RWPE2 (cell line): ENCODE results near the gene ATP6V0D1.
A peak's percentile ranks its signal among the peaks of the same experiment; 100 is the strongest.

ENCODE experiments used
- ATAC-seq: fragments of 200-7000 bp; cut with Tn5 transposase; 3 replicates; pipeline ENCODE4 v1.9.1; 2021; ENCODE audit warnings: low read depth
- DNase-seq: peaks from one replicate; pipeline ENCODE4 v3.0.0-alpha.2; 2020; ENCODE audit warnings: low spot score
- H3K27ac ChIP-seq: fragments of 450-650 bp; 2 replicates; pipeline ENCODE4 v1.5.1; 2017; ENCODE audit warnings: mild to moderate bottlenecking; ENCODE audit not compliant: poor library complexity, severe bottlenecking
- H3K27me3 ChIP-seq: fragments of 250-450 bp; sonication (Bioruptor Pico); 2 replicates; pipeline ENCODE4 v1.5.1; 2021; ENCODE audit warnings: mild to moderate bottlenecking, moderate library complexity; ENCODE audit not compliant: insufficient read depth, poor library complexity, severe bottlenecking
- H3K36me3 ChIP-seq: fragments of 250-450 bp; sonication (Bioruptor Pico); 2 replicates; pipeline ENCODE4 v1.5.1; 2020; ENCODE audit warnings: low read depth, mild to moderate bottlenecking, moderate library complexity
- H3K4me1 ChIP-seq: fragments of 250-450 bp; sonication (Bioruptor Pico); 2 replicates; pipeline ENCODE4 v1.5.1; 2021; ENCODE audit warnings: mild to moderate bottlenecking, moderate library complexity; ENCODE audit not compliant: insufficient read depth, poor library complexity, severe bottlenecking
- H3K4me3 ChIP-seq: fragments of 250-450 bp; sonication (Bioruptor Pico); 2 replicates; pipeline ENCODE4 v1.5.1; 2021; ENCODE audit warnings: mild to moderate bottlenecking, moderate library complexity; ENCODE audit not compliant: severe bottlenecking
- H3K9me3 ChIP-seq: fragments of 250-450 bp; sonication (Bioruptor Pico); 2 replicates; pipeline ENCODE4 v1.5.1; 2021; ENCODE audit warnings: mild to moderate bottlenecking, moderate library complexity; ENCODE audit not compliant: severe bottlenecking
- TF ChIP-seq, protein P1 (sequence below): fragments of 450-650 bp; IDR thresholded peaks from one replicate; pipeline ENCODE4 v1.5.1; 2017; ENCODE audit warnings: mild to moderate bottlenecking, moderate library complexity; ENCODE audit not compliant: poor library complexity, severe bottlenecking

The ATP6V0D1 gene

DNA sequence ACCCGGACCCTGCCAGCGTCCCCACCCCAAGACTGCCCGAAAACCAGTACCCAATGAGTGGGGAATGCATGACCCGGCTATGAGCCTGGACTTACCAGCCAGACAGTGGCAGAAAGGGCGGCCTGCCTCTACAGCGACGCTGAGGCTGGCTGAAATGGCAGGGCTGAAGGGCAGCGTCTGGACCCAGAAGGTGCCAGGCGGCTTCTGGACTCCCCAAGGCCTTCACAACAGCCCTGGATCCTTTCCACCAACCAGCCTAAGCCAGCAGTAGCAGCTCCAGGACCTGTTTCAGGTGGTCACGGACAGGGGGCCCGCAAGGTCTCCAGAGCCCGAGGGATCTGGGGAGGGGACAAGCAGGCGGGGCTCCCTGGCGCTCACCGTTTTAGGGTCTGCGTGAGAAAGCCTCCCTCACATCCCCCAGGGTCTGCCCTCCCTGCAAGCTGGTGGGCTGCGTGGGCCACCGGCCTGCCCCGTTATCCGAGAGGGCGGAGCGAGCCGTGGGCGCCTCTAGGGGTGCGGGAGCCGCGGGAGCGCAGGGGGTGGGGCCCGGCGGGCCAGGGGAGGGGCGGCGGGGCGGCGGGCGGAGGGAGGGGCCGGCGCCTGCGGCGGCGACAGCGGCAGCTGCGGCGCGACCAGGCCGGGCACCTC is 47.4 kb upstream of the ATP6V0D1 start, which contains the start of gene RIPOR1:
Gene RIPOR1 (plus strand): TSS at position 608 of the 648 bp plus-strand sequence. CDS start 9,618 bp downstream, outside the sequence.
- peak within 1 kb of the TSS; percentile 50 for H3K4me3 ChIP-seq
- no peaks in the 10 kb centered on the region for H3K9me3 ChIP-seq
- DNase-seq: no peak
- peaks cover 3% of the 10 kb centered on the region for H3K4me1 ChIP-seq
- no peaks in the 10 kb centered on the region for H3K27me3 ChIP-seq
- TF ChIP-seq, protein P1, sequence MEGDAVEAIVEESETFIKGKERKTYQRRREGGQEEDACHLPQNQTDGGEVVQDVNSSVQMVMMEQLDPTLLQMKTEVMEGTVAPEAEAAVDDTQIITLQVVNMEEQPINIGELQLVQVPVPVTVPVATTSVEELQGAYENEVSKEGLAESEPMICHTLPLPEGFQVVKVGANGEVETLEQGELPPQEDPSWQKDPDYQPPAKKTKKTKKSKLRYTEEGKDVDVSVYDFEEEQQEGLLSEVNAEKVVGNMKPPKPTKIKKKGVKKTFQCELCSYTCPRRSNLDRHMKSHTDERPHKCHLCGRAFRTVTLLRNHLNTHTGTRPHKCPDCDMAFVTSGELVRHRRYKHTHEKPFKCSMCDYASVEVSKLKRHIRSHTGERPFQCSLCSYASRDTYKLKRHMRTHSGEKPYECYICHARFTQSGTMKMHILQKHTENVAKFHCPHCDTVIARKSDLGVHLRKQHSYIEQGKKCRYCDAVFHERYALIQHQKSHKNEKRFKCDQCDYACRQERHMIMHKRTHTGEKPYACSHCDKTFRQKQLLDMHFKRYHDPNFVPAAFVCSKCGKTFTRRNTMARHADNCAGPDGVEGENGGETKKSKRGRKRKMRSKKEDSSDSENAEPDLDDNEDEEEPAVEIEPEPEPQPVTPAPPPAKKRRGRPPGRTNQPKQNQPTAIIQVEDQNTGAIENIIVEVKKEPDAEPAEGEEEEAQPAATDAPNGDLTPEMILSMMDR: peak; percentile 7
- H3K36me3 ChIP-seq: peaks cover 5% of the 10 kb centered on the region; the same call in 1 of the 2 replicates
- ATAC-seq: peak; percentile 22; the same call in 2 of the 3 replicates
- H3K27ac ChIP-seq: peak within 1 kb of the TSS; percentile 56

DNA sequence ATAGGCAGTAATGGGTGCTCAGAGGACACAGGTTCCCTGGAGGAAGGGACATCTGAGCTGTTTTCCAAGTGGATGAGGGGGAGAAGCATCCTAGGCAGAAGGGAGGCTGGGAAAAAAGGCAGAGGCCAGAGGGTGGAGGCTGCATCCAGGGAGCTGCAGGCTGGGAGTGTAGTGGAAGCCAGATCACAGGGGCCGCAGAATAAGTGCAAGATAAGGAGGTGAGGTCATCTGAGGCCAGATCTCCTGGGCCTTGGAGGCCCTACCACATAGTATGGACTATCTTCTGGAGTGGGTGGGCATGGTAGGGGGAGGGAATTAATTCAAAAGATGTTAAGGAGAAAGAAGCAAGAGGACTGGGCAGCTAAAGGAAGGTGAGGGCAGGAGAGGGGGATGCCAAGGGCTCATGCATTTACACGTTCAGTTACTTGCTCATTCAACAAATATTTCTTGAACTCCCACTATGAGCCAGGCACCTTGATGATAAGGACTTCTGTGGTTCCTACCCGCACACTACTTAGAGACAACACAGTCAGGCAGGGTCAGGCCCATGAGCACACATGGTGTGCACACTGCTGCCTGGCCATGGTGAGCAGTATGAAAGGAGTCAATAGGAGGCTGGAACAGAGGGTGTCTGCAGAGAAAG is 45.3 kb upstream of the ATP6V0D1 start:
- Histone ChIP-seq H3K4me3 (no peak overlapping the region), H3K4me1 (peaks cover 3% of the 10 kb centered on the region), H3K9me3 (no peaks in the 10 kb centered on the region), H3K27me3 (no peaks in the 10 kb centered on the region), H3K36me3 (no peaks in the 10 kb centered on the region), H3K27ac (no peak overlapping the region)
- no peak for DNase-seq
- ATAC-seq: peak; percentile 7; the same call in 1 of the 3 replicates
- TF ChIP-seq, protein P1: no peak

DNA sequence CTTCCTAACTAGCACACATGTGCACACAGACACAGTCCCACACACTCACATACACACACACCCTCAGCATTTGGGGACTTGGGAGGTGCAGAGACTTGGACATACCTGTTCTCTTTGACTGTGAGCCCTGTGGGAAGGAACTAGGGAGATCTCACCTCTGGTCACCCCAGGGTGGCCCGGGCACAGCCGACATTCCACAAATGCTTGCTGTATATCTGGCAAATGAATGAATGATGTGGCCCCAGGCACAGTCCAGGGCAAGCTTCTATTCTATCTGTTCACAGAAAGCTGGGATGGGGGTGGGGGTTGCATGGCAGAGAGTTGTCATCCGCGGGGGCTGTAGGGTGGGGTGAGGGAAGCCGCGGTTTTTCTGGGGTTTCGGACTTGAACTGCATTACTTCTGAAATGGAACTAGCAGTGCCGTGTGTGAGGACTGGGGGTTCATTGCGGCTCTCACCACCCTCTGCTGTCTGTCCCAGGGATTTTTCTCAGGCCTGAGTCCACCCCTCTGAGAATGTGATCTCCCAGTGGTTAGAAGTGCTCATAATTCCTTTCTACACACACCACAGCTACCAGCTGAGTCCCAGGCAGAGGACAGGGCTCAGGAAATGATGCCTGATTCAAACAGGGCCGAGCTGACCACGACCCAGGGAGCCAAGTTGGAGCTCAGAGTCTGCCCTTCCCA is 44.4 kb upstream of the ATP6V0D1 start:
- Histone ChIP-seq H3K27ac (no peak overlapping the region), H3K36me3 (no peaks in the 10 kb centered on the region), H3K4me3 (no peak overlapping the region), H3K4me1 (no peaks in the 10 kb centered on the region), H3K27me3 (no peaks in the 10 kb centered on the region), H3K9me3 (no peaks in the 10 kb centered on the region)
- TF ChIP-seq, protein P1: no peak
- no peak for DNase-seq
- no peak for ATAC-seq

DNA sequence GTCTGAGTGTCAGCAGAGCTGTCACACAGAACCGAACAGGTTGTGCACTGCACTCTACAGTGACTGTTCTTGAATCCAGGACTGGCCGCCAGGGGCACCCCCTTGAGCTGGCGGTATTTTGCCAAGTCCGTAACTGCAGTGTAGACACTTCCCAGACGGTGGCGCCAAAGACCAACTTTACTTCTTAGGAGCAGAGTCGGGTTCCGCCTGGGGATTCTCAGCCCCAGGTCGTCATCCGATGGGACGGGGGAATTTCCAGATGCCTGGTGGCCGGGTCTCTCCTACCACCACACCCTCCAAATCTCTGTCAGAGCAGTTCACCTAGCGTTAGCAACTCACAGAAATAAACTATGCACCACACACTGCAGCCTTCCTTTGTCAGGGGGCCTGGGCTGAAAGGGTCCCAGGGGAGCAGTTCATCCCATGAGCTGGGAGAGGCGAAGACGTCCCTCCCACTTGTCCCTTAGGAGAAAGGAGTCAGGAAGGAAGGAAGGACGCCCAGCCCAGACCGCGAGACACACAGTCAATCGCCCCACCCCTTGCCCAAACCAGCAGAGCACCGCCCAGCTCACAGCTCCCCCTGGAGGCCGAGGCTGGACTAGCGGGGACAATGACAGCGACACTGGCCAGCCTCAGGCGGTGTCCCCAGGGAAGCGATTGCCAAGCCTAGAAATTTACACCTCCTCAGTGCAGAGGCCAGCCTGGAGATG is 40.3 kb upstream of the ATP6V0D1 start:
- peak overlapping the region; percentile 47 for H3K27ac ChIP-seq
- H3K27me3 ChIP-seq: no peaks in the 10 kb centered on the region
- H3K4me1 ChIP-seq: peaks cover 8% of the 10 kb centered on the region
- peak; percentile 92 for DNase-seq
- TF ChIP-seq, protein P1: peak; percentile 98
- H3K36me3 ChIP-seq: no peaks in the 10 kb centered on the region
- peak; percentile 81 for ATAC-seq
- H3K9me3 ChIP-seq: no peaks in the 10 kb centered on the region
- H3K4me3 ChIP-seq: peak overlapping the region; percentile 31
